B cell (primary cell): ENCODE data around the gene LSG1.

Source experiments
- EZH2 ChIP-seq: IDR thresholded peaks from 2 replicates; pipeline ENCODE4 v1.6.1; 2012; ENCODE audit warnings: borderline replicate concordance, low read depth, mild to moderate bottlenecking, moderate library complexity, low read length; ENCODE audit not compliant: insufficient read depth, poor library complexity, severe bottlenecking
- TF ChIP-seq, protein P1 (sequence below): fragments of 200-600 bp; IDR thresholded peaks from one replicate; pipeline ENCODE4 v1.8.0; 2022; ENCODE audit warnings: antibody characterized with exemption, mild to moderate bottlenecking

DNA sequence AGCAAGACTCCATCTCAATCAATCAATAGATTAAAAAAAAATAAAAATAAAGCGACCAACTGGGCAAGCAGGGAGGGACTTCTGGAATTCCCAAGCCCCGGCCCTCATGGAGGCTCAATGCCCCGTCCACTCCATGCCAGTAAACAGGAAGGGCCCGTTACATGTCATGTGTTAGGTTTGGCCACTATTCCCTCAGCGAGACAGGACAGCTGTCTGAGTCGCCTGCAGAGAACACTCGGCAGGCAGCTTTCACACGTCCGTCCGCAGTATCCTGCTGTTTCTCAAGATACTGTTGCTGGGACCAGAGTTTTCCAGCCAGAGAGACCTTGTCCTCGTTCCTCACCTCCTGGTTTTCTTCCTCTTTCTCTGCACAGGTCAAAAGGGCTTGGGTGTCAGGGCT, 56.8 kb downstream of the LSG1 start:
- TF ChIP-seq, protein P1, sequence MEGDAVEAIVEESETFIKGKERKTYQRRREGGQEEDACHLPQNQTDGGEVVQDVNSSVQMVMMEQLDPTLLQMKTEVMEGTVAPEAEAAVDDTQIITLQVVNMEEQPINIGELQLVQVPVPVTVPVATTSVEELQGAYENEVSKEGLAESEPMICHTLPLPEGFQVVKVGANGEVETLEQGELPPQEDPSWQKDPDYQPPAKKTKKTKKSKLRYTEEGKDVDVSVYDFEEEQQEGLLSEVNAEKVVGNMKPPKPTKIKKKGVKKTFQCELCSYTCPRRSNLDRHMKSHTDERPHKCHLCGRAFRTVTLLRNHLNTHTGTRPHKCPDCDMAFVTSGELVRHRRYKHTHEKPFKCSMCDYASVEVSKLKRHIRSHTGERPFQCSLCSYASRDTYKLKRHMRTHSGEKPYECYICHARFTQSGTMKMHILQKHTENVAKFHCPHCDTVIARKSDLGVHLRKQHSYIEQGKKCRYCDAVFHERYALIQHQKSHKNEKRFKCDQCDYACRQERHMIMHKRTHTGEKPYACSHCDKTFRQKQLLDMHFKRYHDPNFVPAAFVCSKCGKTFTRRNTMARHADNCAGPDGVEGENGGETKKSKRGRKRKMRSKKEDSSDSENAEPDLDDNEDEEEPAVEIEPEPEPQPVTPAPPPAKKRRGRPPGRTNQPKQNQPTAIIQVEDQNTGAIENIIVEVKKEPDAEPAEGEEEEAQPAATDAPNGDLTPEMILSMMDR: no peak
- no peak for TF ChIP-seq EZH2
